NCI-H2081 treated with DMSO at 0.1 percent for 48 hours (cell line): ENCODE data around the gene FXYD2.
"Not testable (repeated sequence)": the region's sequence is repeated elsewhere in the genome, so short reads cannot be mapped to it uniquely, and the experiment has no call there.

Experiments
- DNase-seq: peaks from one replicate; lab custom pipeline; 2025; lab: John Stamatoyannopoulos, UW

The FXYD2 gene

DNA sequence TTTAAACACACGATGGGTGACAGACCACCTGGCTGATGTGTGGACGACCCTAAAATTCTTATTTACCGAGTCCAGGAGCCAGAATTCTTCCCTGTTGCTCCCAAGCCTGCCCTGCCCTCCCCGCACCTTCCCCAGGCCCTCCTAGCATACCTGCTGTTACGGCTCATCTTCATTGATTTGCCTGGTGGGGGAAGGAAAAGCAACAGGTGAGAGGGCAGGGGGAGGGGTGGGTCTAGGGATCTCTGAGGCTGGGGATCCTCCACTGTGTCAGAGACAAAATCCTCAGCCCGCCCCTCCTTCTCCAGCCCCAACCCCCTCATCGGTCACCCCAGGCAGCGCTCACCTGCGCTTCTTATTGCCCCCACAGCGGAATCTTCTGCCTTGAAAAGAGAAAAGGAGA lies 4.0 kb downstream of the FXYD2 start:
- no peak for DNase-seq

GRCh38 chr11:117820071-117820470 lies 4.5 kb downstream of the FXYD2 start:
- DNase-seq = no peak

GRCh38 chr11:117819096-117820040 lies 5.2 kb downstream of the FXYD2 start:
- no peak for DNase-seq

DNA sequence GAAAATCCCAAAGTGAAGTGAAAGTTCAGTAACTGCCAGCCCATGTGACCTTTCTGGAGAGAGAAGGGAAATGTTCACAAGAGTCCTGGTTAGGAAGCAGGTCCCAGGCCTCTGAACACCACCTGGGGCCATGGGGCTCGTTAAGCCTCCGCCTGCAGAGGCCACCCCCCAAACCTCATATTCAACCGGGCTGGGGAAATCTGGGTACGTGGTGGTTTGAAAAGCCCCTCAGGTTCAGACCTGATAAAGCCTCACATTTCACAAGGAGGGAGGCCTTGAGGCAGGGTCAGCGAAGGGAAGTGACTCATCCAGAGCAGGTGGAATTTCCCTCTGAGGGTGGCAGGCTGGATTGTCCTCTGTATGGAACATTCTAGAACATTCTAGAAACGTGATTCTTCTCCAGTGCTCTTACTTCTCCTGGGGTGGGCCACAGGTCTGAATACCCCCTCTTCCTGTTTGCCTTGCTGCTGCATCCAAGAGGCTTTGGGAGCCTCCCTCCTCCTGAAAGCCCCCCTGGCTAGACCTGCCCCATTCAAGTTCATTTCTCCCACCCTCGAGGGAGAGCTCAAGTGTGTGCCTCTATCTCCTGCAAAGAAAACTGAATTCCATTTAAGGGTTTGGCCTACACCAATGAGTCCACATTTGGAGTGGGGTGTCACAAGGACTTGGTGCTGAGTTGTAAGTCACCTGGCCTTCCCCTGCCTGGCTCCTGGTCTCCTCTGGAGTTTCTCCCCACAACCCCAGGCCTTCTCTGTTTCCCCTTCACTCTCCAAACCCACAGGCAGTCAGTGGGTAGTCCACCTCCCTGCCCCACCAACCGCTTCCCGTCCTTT lies 6.3 kb downstream of the FXYD2 start:
- DNase-seq = no peak

- no peak for DNase-seq
These were observed 7.0 kb downstream of the FXYD2 start for GRCh38 chr11:117817368-117818040.

- no peak for DNase-seq
These were observed 7.6 kb downstream of the FXYD2 start for GRCh38 chr11:117816846-117817367.

DNA sequence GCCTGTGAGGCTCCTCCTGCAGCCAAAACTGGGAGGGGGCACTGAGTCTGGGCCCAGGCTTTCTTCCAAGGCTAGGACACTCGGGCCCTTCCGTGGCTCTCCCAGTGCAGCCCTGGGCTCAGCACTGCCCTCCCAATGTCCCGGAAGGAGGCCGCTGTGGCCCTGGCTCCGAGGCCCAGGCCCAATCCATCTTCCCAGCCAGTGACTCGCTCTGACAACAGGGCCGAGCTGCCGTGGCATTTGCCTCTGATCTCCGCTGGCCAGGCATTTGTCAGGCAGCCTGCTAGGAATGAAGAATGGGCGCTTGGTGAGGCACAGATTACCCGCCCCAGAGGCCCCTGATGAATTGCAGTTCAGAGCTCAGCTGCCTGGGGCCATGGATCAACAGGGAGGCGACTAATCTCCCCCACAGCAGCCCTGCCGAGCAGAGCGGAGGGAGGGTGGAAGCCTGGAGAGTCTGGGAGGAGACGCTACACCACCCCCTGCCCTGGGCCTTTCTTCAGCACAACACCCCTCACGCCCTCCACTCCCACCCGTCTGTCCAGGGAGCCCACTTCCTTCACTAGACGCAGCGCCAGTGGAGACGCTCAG lies 8.3 kb downstream of the FXYD2 start:
- DNase-seq = no peak

- no peak for DNase-seq
These were observed 9.2 kb downstream of the FXYD2 start for GRCh38 chr11:117815262-117815803.

DNA sequence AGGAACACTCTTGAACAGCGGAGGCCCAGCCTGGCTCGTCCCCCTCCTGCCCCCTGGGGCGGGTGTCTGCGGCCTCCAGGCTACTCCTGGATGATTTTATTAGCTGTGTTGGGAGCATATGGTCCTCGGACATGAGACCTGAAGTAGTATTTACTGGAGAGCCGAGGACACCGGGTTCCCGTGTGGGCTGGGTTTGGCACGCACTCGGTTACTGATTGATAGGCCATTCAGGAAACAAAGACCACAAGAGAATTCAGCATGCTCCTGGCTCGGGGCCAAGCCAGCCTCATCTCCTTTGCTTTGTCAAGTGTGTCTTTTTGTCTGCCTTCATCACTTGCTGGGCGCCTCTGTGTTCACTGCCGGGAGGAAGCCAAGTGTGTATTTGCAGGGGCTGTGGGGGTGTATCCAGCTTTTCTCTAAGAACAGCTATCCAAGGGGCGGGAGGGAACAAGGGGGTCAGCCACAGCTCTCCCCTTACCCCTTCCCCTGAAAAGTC lies 9.7 kb downstream of the FXYD2 start:
- no peak for DNase-seq

DNA sequence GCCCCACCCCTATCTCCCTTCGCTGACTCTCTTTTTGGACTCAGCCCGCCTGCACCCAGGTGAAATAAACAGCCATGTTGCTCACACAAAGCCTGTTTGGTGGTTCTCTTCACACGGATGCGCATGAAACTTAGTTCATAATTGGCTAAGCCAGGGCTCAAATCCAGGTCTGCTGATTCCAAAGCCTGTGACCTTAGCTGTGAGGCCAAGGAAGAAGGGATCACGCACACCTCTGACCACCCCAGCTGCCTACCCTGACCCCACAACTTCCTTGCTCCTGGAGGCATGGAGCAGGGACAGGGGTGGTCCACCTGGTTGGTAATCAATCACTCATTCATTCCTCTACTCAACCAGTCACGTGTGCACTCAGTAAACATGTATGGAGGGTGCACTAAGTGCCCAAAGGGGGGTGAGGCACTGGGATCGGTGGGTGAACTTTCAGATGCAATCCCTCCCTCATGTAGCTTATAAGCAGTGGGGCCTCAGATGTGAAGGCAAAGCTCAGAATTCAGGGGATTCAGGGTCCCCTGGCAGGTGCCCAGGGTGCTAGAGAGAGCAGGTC lies 10.3 kb downstream of the FXYD2 start:
- DNase-seq = no peak

GRCh38 chr11:117810056-117810451 lies 14.5 kb downstream of the FXYD2 start:
- DNase-seq = not testable (repeated sequence)

GRCh38 chr11:117809236-117810055 lies 15.1 kb downstream of the FXYD2 start:
- DNase-seq = no peak

DNA sequence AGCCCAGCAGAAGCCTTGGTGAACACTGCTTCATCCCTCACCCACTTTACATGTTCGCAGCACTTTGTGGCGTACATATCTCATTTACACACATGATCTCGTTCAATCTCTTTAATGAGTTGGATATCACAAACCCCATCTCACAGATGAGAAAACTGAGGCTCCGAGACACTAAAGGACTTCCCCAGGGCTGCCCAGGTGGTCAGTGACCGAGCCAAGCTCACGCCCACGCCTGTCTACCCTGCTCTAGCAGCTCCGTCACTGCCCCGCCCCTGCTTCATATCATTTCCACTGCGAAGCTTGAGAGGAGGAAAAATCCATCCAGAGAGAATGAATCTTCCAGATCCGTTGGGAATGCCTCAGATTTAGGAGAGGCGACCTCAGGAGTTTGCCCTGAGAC lies 15.8 kb downstream of the FXYD2 start:
- DNase-seq = no peak

- no peak for DNase-seq
These were observed 16.8 kb downstream of the FXYD2 start for GRCh38 chr11:117807482-117808327.

DNA sequence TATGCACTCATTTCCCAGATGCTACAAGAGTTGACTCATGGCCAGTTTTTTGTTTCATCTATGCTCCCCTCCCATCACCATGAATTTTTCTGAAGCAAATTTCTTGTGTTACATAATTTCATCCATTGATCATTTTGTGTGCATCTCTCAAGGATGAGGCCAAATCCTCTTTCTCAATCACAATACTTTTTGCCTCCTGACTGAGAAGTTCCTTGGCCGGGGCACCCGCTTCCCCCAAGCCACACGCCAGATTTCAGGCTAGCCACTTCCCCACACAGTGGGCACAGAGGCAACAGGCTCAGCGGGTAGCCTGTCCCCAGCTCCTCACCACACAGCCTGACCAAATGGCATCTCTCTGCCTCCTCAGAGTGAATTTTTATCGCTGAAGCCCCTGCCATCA lies 17.7 kb downstream of the FXYD2 start:
- DNase-seq = no peak

DNA sequence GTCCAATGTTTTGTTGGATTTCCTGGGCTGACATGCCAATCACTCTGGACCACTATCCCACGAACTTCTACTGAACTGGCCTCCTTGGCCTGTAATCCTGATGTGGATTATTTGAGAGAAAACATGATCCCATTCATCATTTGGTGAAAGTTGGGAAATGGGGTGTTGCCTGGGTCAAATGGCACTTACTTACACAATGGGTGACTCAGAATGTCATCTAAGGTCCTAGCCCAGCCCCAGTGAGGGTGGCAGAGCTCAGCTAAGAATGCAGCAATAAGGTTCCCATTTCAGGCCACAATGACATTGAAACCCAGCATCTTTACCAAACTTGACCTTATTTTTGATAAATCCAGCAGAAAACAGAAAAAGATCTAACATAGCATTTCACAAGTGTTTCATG lies 19.5 kb downstream of the FXYD2 start:
- DNase-seq = no peak

DNA sequence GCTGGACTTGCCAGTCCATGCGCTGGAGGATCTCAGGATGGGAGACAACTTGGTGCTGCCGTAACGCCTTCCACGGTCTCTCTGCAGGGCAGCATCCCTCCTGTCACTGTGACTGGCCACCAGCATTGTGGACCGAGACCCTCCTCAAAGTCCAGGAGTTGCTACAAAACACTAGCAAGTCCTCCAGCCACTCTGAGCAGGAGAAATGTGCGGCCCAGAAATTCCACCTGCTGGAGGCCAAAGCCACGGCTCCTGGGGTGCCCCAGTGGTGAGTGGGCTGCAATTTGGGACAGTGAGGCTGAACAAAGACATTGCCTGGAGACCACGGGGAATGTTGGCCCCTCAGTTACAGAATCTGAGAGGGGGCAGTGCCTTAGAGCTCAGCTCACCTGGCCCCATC lies 20.6 kb downstream of the FXYD2 start:
- no peak for DNase-seq

DNA sequence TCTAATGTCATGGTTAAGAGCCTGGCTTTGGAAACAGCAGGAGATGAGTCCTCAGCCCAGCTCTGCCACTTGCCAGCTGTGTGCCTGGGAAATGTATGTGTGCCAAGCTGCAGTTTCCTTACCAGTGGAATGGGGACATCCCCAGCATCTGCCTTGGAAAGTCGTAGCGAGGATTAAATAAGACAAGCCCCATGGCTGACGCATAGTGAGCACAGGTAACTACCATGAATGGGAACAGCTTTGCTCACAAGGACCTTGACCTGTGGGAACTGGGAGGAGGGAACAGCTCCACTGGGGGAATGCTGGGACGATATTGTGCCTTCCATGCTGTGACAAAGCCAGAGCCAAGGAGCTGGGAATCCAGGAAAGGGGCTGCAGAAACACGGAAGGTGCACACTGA lies 24.9 kb downstream of the FXYD2 start:
- no peak for DNase-seq

DNA sequence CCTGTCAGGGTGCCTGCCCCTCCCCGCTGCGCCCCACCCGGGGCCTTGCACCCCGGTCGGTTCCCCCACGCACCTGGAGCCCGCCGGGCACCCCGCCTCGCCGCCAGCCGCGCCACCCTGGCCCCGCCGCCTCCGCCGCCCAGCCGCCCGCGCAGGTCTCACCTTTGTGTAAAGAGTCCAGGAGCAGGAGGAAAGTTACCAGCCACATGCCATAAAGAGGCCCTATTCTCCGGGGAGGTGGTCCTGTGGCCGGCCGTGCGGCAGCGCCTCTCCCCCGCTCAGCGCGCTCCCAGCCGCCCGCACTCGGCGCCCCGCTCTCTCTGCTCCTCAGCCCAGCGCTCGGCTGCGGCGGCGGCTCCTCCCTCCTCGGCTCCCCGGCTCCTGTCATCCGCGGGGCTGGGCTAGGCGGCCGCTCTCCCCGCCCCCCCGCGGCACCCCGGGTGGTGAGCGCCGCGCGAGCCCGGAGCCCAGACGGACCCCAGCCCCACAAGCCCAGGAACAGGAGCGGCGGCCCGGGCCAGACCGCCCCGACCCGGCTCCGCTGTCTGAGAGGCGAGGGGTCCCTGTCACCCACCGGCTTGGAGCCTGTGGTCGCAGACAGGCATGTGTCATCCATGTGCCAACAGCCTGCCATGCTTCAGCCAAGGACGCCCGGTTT lies 27.5 kb downstream of the FXYD2 start, which contains the start of gene DSCAML1:
TSS of gene DSCAML1 (minus strand) at position 345 of the 658 bp plus-strand sequence. CDS start at position 208, 137 bp downstream.
- no peak for DNase-seq
